Mucosa of descending colon (tissue), 3 donors: Measurements from ENCODE around the gene DERA. TPM values are rescaled to one million over a fixed set of nuclear protein-coding genes. Genes with fewer than 3 reads are reported as not detected.
A peak's percentile ranks its signal among the peaks of the same experiment; 100 is the strongest.
"Not testable (repeated sequence)": the region's sequence is repeated elsewhere in the genome, so short reads cannot be mapped to it uniquely, and the experiment has no call there.

Experiments
- ATAC-seq: fragments of 200-7000 bp; cut with Tn5 transposase; one replicate; pipeline ENCODE4 v1.9.1; 2020; ENCODE audit warnings: mild to moderate bottlenecking, moderate library complexity
- DNase-seq, 3 donors: peaks; one replicate each; pipeline ENCODE4 v3.0.0-alpha.2; 2020
- H3K36me3 ChIP-seq: fragments of 200-600 bp; one replicate; pipeline ENCODE4 v1.8.0; 2021; ENCODE audit warnings: low read depth, mild to moderate bottlenecking
- H3K4me1 ChIP-seq: fragments of 200-600 bp; one replicate; pipeline ENCODE4 v1.8.0; 2021; ENCODE audit warnings: low read depth, mild to moderate bottlenecking
- H3K4me3 ChIP-seq: fragments of 200-600 bp; one replicate; pipeline ENCODE4 v1.8.0; 2021; ENCODE audit warnings: mild to moderate bottlenecking
- H3K9me3 ChIP-seq: fragments of 200-600 bp; one replicate; pipeline ENCODE4 v1.8.0; 2021; ENCODE audit warnings: mild to moderate bottlenecking
- CTCF ChIP-seq: fragments of 200-600 bp; IDR thresholded peaks from one replicate; pipeline ENCODE4 v1.8.0; 2022; ENCODE audit warnings: antibody characterized with exemption, mild to moderate bottlenecking
- intact Hi-C, 2 donors: fragments of 100-400 bp; cut with DNase I in 1 of 2; cut with micrococcal nuclease in 1 of 2; formaldehyde crosslinking; loops; one replicate each; pipeline versions ENCODE4 v1.11.0 to v1.11.1; 2022; cut with DNase I, micrococcal nuclease
- total RNA-seq, 3 donors: library from RNA; stranded (reverse); fragmentation: NEBNext Ultra II Directional in 2 of 3; extraction: Animal tissue kit (Norgen Biotek cat#: 25700) in 2 of 3; gene quantifications; one replicate each; pipeline versions ENCODE4 v1.2.1 to v1.2.4, GENCODE V29; 2021 to 2023
- donor health status: DM: no; HTN: no; CAD: no; lungs with moderate emphysema.
- donor health status: DM: no; HTN: no; CAD: no.
- donor health status: DM: no; HTN: yes; CAD: no.

DERA gene
- total RNA-seq, 3 donors from 2014 or later, result 53.1 to 77.3 (median 74.3) TPM

DNA sequence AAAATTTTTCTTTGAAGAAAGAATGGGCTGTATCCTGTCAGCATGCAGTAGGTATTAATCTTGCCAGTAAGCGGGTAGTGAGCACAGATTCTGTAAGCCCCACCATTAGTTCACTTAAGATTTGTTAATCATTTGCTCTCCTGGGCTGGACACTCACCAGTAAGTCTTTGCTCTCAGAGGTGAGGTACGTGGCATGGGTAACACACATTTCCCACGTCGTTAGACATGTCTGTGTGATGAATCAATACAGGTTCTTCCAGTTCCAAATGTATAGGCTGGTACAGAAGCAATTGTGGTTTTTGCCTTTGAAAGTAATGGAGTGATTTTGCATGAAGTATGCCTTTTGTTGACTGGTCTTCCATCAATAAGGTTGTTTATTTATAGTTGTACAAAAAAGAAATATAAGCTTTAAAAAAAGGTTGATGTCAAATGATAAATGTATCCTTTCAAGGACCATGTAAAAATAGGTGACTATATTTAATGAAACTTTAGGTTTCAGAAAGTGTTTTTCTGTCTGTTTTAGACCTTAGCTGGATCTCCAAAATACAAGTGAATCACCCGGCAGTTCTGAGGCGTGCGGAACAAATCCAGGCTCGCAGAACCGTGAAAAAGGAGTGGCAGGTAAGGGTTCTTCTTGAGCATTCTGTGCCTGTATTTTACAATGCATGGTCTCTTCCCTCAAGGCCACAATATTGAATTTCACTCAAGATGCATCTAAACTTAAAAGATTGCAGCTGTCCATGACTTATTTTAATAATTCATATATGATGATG is 45.5 kb downstream of the DERA start:
- intact Hi-C loops, result no loop called here

GRCh38 chr12:15962760-15963159 is 51.6 kb downstream of the DERA start:
- Histone ChIP-seq H3K36me3 (no peaks in the 10 kb centered on the region), H3K4me1 (no peaks in the 10 kb centered on the region), H3K4me3 (no peak overlapping the region), H3K9me3 (no peaks in the 10 kb centered on the region)
- DNase-seq (no peak), ATAC-seq (no peak)
- intact Hi-C loops, result no loop called here
- no peak for TF ChIP-seq CTCF

More for the DNA sequence above, 45.5 kb downstream of the DERA start:
- H3K9me3 ChIP-seq, result no peaks in the 10 kb centered on the region
- DNase-seq (no peak), ATAC-seq (peak; percentile 19)
- H3K4me3 ChIP-seq, result no peak overlapping the region
- no peaks in the 10 kb centered on the region for H3K4me1 ChIP-seq
- no peaks in the 10 kb centered on the region for H3K36me3 ChIP-seq
- no peak for TF ChIP-seq CTCF

DNA sequence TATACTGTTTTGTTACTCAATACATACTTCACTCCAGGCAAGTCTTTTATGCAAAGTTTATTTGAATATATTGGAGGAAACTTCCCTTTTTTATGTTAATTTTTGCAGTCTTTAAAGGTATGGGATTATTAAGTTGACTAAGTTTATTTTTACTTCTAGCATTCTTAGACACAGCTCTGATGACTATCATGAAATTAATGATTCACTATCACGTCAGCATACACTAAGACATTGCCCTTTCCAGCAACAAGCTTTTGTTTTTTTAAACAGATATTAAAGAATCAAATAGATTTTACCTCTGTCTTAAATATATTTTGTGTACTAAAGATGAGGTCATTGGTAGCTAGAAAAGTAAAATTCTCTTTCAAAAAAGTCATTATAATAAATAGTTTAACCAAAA is 52.1 kb downstream of the DERA start:
- no peaks in the 10 kb centered on the region for H3K36me3 ChIP-seq
- ATAC-seq, result no peak

DNA sequence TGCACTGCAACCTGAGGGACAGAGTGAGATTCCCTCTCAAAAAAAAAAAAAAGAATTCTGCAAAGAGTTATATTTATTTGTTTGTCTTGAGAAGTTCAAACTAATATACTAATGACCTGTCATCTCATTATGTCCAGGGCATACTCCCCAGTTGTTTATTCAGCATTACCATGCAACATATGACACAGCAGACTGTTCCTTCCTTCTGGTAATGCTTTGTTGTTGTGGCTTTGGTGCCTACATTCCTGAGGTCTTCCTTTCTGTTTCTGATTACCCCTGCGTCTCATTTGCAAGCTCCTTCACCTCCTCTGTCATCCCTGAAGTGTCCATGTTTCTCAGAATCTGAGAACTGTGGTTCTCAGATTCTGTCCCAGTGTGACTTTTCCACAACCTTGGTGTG is 55.3 kb downstream of the DERA start:
- Histone ChIP-seq H3K36me3 (no peaks in the 10 kb centered on the region), H3K4me1 (no peaks in the 10 kb centered on the region), H3K9me3 (no peaks in the 10 kb centered on the region), H3K4me3 (no peak overlapping the region)
- intact Hi-C loops, result no loop called here
- no peak for TF ChIP-seq CTCF
- DNase-seq (no peak), ATAC-seq (no peak)

More for the DNA sequence above, 52.1 kb downstream of the DERA start:
- no peak for TF ChIP-seq CTCF
- intact Hi-C loops, result no loop called here
- no peak for DNase-seq
- Histone ChIP-seq H3K4me3 (no peak overlapping the region), H3K4me1 (no peaks in the 10 kb centered on the region), H3K9me3 (no peaks in the 10 kb centered on the region)

DNA sequence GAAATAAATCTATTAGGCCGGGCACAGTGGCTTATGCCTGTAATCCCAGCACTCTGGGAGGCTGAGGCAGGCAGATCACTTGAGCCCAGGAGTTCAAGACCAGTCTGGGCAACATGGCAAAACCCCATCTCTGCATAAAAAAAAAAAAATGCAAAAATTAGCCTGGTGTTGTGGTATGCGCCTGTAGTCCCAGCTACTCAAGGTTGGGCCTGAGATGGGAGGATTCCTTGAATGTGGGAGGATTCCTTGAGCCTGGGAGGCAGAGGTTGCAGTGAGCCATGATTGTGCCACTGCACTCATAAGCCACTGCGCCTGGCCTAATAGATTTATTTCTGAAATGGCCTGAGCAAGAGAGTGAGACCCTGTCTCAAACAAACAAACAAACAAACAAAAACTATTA is 55.9 kb downstream of the DERA start:
- DNase-seq, H3K4me3 ChIP-seq, H3K4me1 ChIP-seq, H3K9me3 ChIP-seq, intact Hi-C loops, ATAC-seq, H3K36me3 ChIP-seq: not testable (repeated sequence)

- no peaks in the 10 kb centered on the region for H3K9me3 ChIP-seq
- no peaks in the 10 kb centered on the region for H3K4me1 ChIP-seq
- TF ChIP-seq CTCF, result no peak
- H3K4me3 ChIP-seq, result no peak overlapping the region
- H3K36me3 ChIP-seq, result no peaks in the 10 kb centered on the region
- no peak for DNase-seq
- intact Hi-C loops, result no loop called here
- ATAC-seq, result no peak
These were observed 60.1 kb downstream of the DERA start for GRCh38 chr12:15971211-15971610.
